ENCODE measurements around the gene NHEJ1.

GRCh38 chr2:219180961-219181360 lies 20.3 kb upstream of the NHEJ1 start:
- TF ChIP-seq, protein P1, sequence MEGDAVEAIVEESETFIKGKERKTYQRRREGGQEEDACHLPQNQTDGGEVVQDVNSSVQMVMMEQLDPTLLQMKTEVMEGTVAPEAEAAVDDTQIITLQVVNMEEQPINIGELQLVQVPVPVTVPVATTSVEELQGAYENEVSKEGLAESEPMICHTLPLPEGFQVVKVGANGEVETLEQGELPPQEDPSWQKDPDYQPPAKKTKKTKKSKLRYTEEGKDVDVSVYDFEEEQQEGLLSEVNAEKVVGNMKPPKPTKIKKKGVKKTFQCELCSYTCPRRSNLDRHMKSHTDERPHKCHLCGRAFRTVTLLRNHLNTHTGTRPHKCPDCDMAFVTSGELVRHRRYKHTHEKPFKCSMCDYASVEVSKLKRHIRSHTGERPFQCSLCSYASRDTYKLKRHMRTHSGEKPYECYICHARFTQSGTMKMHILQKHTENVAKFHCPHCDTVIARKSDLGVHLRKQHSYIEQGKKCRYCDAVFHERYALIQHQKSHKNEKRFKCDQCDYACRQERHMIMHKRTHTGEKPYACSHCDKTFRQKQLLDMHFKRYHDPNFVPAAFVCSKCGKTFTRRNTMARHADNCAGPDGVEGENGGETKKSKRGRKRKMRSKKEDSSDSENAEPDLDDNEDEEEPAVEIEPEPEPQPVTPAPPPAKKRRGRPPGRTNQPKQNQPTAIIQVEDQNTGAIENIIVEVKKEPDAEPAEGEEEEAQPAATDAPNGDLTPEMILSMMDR (IDR thresholded peaks at IDR 0.05) = no peak
- no peak for TF ChIP-seq POLR2A (IDR thresholded peaks at IDR 0.05)
- TF ChIP-seq POLR2AphosphoS5 (IDR thresholded peaks at IDR 0.05; ENCODE audit: insufficient read depth in 1 of 2, low read depth in 1 of 2) = no peak

Data from vagina (tissue), 2 donors.